Thyroid gland (tissue), 4 donors: Measurements from ENCODE around the gene CPVL.

Experiments used
- POLR2A ChIP-seq, 2 donors: fragments of 450-650 bp; IDR thresholded peaks; one replicate each; pipeline ENCODE4 v1.6.1; 2017; ENCODE audit warnings: antibody characterized with exemption in 2 of 2, mild to moderate bottlenecking in 2 of 2, moderate library complexity in 1 of 2
- TF ChIP-seq, protein P1 (sequence below), 6 experiments: fragments of 200-600 bp in 3 of 6; fragments of 450-650 bp in 3 of 6; sonication (generic) in 3 of 6; IDR thresholded peaks; one replicate each; pipeline ENCODE4 v1.5.1; 2016 to 2019; ENCODE audit warnings: antibody characterized with exemption in 6 of 6, mild to moderate bottlenecking in 2 of 6, inconsistent platforms in 1 of 6, moderate library complexity in 1 of 6

DNA sequence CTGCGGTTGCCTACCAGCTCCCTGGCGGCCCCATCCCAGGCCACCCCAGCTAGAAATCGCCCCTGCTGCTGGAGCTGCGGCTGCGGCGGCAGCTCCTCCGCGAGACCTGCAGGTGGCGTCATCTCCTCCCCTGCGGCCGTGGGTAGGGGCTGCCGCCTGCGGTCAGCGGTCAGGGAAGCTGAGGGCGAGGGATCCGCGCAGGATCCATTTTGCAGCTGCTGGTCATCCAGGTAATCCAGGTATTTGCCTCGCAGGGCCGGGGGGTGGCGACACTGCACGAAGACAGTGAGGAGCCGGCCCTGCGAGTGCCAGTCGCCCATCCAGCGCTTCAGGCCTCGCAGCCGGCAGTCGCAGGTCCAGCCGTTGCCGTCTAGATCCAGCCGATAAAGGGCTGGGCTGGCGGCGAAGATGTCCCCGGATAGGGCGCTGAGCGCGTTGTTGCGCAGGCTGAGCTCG is 189.7 kb downstream of the CPVL start:
- TF ChIP-seq, protein P1, sequence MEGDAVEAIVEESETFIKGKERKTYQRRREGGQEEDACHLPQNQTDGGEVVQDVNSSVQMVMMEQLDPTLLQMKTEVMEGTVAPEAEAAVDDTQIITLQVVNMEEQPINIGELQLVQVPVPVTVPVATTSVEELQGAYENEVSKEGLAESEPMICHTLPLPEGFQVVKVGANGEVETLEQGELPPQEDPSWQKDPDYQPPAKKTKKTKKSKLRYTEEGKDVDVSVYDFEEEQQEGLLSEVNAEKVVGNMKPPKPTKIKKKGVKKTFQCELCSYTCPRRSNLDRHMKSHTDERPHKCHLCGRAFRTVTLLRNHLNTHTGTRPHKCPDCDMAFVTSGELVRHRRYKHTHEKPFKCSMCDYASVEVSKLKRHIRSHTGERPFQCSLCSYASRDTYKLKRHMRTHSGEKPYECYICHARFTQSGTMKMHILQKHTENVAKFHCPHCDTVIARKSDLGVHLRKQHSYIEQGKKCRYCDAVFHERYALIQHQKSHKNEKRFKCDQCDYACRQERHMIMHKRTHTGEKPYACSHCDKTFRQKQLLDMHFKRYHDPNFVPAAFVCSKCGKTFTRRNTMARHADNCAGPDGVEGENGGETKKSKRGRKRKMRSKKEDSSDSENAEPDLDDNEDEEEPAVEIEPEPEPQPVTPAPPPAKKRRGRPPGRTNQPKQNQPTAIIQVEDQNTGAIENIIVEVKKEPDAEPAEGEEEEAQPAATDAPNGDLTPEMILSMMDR (IDR thresholded peaks at IDR 0.05), result peak in 5 of 6 experiments; percentile 51 to 78 (median 65)
- peak in 1 of 2 donors; percentile 30 for TF ChIP-seq POLR2A (IDR thresholded peaks at IDR 0.05)
